ENCODE data around the gene SLC17A1. TPM values are rescaled to one million over a fixed set of nuclear protein-coding genes. Genes with fewer than 3 reads are reported as not detected.

SLC17A1 gene
- total and polyA plus RNA-seq, 4 donors = not detected

- H3K27ac ChIP-seq (ENCODE audit: low read depth in 1 of 2, low read length in 2 of 2) = no peak overlapping the region
- intact Hi-C loops (cut with DNase I) = no loop called here
- H3K4me3 ChIP-seq (ENCODE audit: low read length in 2 of 2) = no peak overlapping the region
- H3K9me3 ChIP-seq (ENCODE audit: control insufficient read depth, low read length) = no peaks in the 10 kb centered on the region
- no peaks in the 10 kb centered on the region for H3K27me3 ChIP-seq (ENCODE audit: control insufficient read depth in 1 of 2, insufficient read depth in 2 of 2, low read length in 1 of 2)
- no peaks in the 10 kb centered on the region for H3K4me1 ChIP-seq (ENCODE audit: control insufficient read depth in 1 of 2, insufficient read depth in 2 of 2, low read length in 2 of 2)
- DNase-seq (no peak), ATAC-seq (ENCODE audit: low FRiP score) (no peak)
- WGBS, 2 donors = 96% methylated on average over 1 of the region's 1 CpG
- no peaks in the 10 kb centered on the region for H3K36me3 ChIP-seq (ENCODE audit: control insufficient read depth in 1 of 2, insufficient read depth in 2 of 2, low read length in 1 of 2)
These were observed 50.7 kb downstream of the SLC17A1 start for GRCh38 chr6:25781134-25781533.

- no peaks in the 10 kb centered on the region for H3K36me3 ChIP-seq (ENCODE audit: control insufficient read depth in 1 of 2, insufficient read depth in 2 of 2, low read length in 1 of 2)
- no peaks in the 10 kb centered on the region for H3K27me3 ChIP-seq (ENCODE audit: control insufficient read depth in 1 of 2, insufficient read depth in 2 of 2, low read length in 1 of 2)
- 88 to 91% methylated on average over 4 of the region's 4 CpGs for WGBS, 2 donors
- H3K27ac ChIP-seq (ENCODE audit: low read depth in 1 of 2, low read length in 2 of 2) = no peak overlapping the region
- intact Hi-C loops (cut with DNase I) = no loop called here
- no peak overlapping the region for H3K4me3 ChIP-seq (ENCODE audit: low read length in 2 of 2)
- DNase-seq (no peak), ATAC-seq (ENCODE audit: low FRiP score) (no peak)
- H3K4me1 ChIP-seq (ENCODE audit: control insufficient read depth in 1 of 2, insufficient read depth in 2 of 2, low read length in 2 of 2) = no peaks in the 10 kb centered on the region
- H3K9me3 ChIP-seq (ENCODE audit: control insufficient read depth, low read length) = no peaks in the 10 kb centered on the region
These were observed 53.8 kb downstream of the SLC17A1 start for GRCh38 chr6:25777856-25778649.

GRCh38 chr6:25777031-25777430 is 54.8 kb downstream of the SLC17A1 start:
- H3K4me1 ChIP-seq (ENCODE audit: control insufficient read depth in 1 of 2, insufficient read depth in 2 of 2, low read length in 2 of 2) = no peaks in the 10 kb centered on the region
- no peaks in the 10 kb centered on the region for H3K36me3 ChIP-seq (ENCODE audit: control insufficient read depth in 1 of 2, insufficient read depth in 2 of 2, low read length in 1 of 2)
- DNase-seq = no peak
- no peak overlapping the region for H3K4me3 ChIP-seq (ENCODE audit: low read length in 2 of 2)
- ATAC-seq (ENCODE audit: low FRiP score) = no peak
- WGBS, 2 donors = 75 to 93% methylated on average over 2 of the region's 2 CpGs
- no peaks in the 10 kb centered on the region for H3K27me3 ChIP-seq (ENCODE audit: control insufficient read depth in 1 of 2, insufficient read depth in 2 of 2, low read length in 1 of 2)
- no peak overlapping the region for H3K27ac ChIP-seq (ENCODE audit: low read depth in 1 of 2, low read length in 2 of 2)
- intact Hi-C loops (cut with DNase I) = no loop called here
- H3K9me3 ChIP-seq (ENCODE audit: control insufficient read depth, low read length) = no peaks in the 10 kb centered on the region

GRCh38 chr6:25774120-25774715 is 57.6 kb downstream of the SLC17A1 start:
- Histone ChIP-seq H3K4me1 (ENCODE audit: control insufficient read depth in 1 of 2, insufficient read depth in 2 of 2, low read length in 2 of 2) (peaks cover 0 to 2% of the 10 kb centered on the region in 2 donors), H3K36me3 (ENCODE audit: control insufficient read depth in 1 of 2, insufficient read depth in 2 of 2, low read length in 1 of 2) (no peaks in the 10 kb centered on the region), H3K4me3 (ENCODE audit: low read length in 2 of 2) (no peak overlapping the region), H3K9me3 (ENCODE audit: control insufficient read depth, low read length) (no peaks in the 10 kb centered on the region), H3K27ac (ENCODE audit: low read depth in 1 of 2, low read length in 2 of 2) (no peak overlapping the region), H3K27me3 (ENCODE audit: control insufficient read depth in 1 of 2, insufficient read depth in 2 of 2, low read length in 1 of 2) (no peaks in the 10 kb centered on the region)
- WGBS, 2 donors = 47 to 56% methylated on average over 2 of the region's 2 CpGs
- intact Hi-C loops (cut with DNase I) = no loop called here
- DNase-seq (no peak), ATAC-seq (ENCODE audit: low FRiP score) (no peak)

- intact Hi-C loops (cut with DNase I) = no loop called here
- ATAC-seq (ENCODE audit: low FRiP score) = no peak
- no peak for DNase-seq
- Histone ChIP-seq H3K4me1 (ENCODE audit: control insufficient read depth in 1 of 2, insufficient read depth in 2 of 2, low read length in 2 of 2) (peaks cover 0 to 2% of the 10 kb centered on the region in 2 donors), H3K4me3 (ENCODE audit: low read length in 2 of 2) (no peak overlapping the region), H3K27me3 (ENCODE audit: control insufficient read depth in 1 of 2, insufficient read depth in 2 of 2, low read length in 1 of 2) (no peaks in the 10 kb centered on the region), H3K36me3 (ENCODE audit: control insufficient read depth in 1 of 2, insufficient read depth in 2 of 2, low read length in 1 of 2) (no peaks in the 10 kb centered on the region), H3K27ac (ENCODE audit: low read depth in 1 of 2, low read length in 2 of 2) (no peak overlapping the region), H3K9me3 (ENCODE audit: control insufficient read depth, low read length) (no peaks in the 10 kb centered on the region)
- 76 to 88% methylated on average over 2 of the region's 2 CpGs for WGBS, 2 donors
These were observed 61.9 kb downstream of the SLC17A1 start for GRCh38 chr6:25769983-25770382.

GRCh38 chr6:25768566-25768965 is 63.3 kb downstream of the SLC17A1 start:
- Histone ChIP-seq H3K4me1 (ENCODE audit: control insufficient read depth in 1 of 2, insufficient read depth in 2 of 2, low read length in 2 of 2) (peaks cover 0 to 2% of the 10 kb centered on the region in 2 donors), H3K27me3 (ENCODE audit: control insufficient read depth in 1 of 2, insufficient read depth in 2 of 2, low read length in 1 of 2) (no peaks in the 10 kb centered on the region), H3K27ac (ENCODE audit: low read depth in 1 of 2, low read length in 2 of 2) (no peak overlapping the region), H3K4me3 (ENCODE audit: low read length in 2 of 2) (no peak overlapping the region), H3K9me3 (ENCODE audit: control insufficient read depth, low read length) (no peaks in the 10 kb centered on the region), H3K36me3 (ENCODE audit: control insufficient read depth in 1 of 2, insufficient read depth in 2 of 2, low read length in 1 of 2) (no peaks in the 10 kb centered on the region)
- WGBS, 2 donors = 90 to 96% methylated on average over 1 of the region's 1 CpG
- ATAC-seq (ENCODE audit: low FRiP score) (no peak), DNase-seq (no peak)
- intact Hi-C loops (cut with DNase I) = no loop called here

GRCh38 chr6:25764611-25765010 is 67.2 kb downstream of the SLC17A1 start:
- 90 to 96% methylated on average over 2 of the region's 2 CpGs for WGBS, 2 donors
- Histone ChIP-seq H3K27ac (ENCODE audit: low read depth in 1 of 2, low read length in 2 of 2) (no peak overlapping the region), H3K9me3 (ENCODE audit: control insufficient read depth, low read length) (no peaks in the 10 kb centered on the region), H3K36me3 (ENCODE audit: control insufficient read depth in 1 of 2, insufficient read depth in 2 of 2, low read length in 1 of 2) (no peaks in the 10 kb centered on the region), H3K27me3 (ENCODE audit: control insufficient read depth in 1 of 2, insufficient read depth in 2 of 2, low read length in 1 of 2) (no peaks in the 10 kb centered on the region), H3K4me1 (ENCODE audit: control insufficient read depth in 1 of 2, insufficient read depth in 2 of 2, low read length in 2 of 2) (no peaks in the 10 kb centered on the region), H3K4me3 (ENCODE audit: low read length in 2 of 2) (no peak overlapping the region)
- DNase-seq (no peak), ATAC-seq (ENCODE audit: low FRiP score) (no peak)
- intact Hi-C loops (cut with DNase I) = no loop called here

- Histone ChIP-seq H3K9me3 (ENCODE audit: control insufficient read depth, low read length) (peaks cover 1% of the 10 kb centered on the region), H3K27ac (ENCODE audit: low read depth in 1 of 2, low read length in 2 of 2) (no peak overlapping the region), H3K4me3 (ENCODE audit: low read length in 2 of 2) (no peak overlapping the region), H3K36me3 (ENCODE audit: control insufficient read depth in 1 of 2, insufficient read depth in 2 of 2, low read length in 1 of 2) (no peaks in the 10 kb centered on the region), H3K4me1 (ENCODE audit: control insufficient read depth in 1 of 2, insufficient read depth in 2 of 2, low read length in 2 of 2) (no peaks in the 10 kb centered on the region), H3K27me3 (ENCODE audit: control insufficient read depth in 1 of 2, insufficient read depth in 2 of 2, low read length in 1 of 2) (no peaks in the 10 kb centered on the region)
- DNase-seq = no peak
- WGBS, 2 donors = 82 to 93% methylated on average over 6 of the region's 6 CpGs
- intact Hi-C loops (cut with DNase I) = no loop called here
- ATAC-seq (ENCODE audit: low FRiP score) = no peak
These were observed 73.8 kb downstream of the SLC17A1 start for GRCh38 chr6:25757936-25758642.
